Measurements from ENCODE around the gene CAPZB.
A peak's percentile ranks its signal among the peaks of the same experiment; 100 is the strongest.

Gene CAPZB

GRCh38 chr1:19346026-19346425 lies 139.3 kb downstream of the CAPZB start:
- DNase-seq (ENCODE audit: low read depth): no peak

- DNase-seq (ENCODE audit: low read depth): no peak
Measured at GRCh38 chr1:19345391-19345790, 139.9 kb downstream of the CAPZB start.

- no peak for DNase-seq (ENCODE audit: low read depth)
Measured at GRCh38 chr1:19344831-19345230, 140.5 kb downstream of the CAPZB start.

GRCh38 chr1:19344372-19344810 lies 140.9 kb downstream of the CAPZB start:
- peak; percentile 20 for DNase-seq (ENCODE audit: low read depth)

GRCh38 chr1:19343617-19344350 lies 141.6 kb downstream of the CAPZB start:
- no peak for DNase-seq (ENCODE audit: low read depth)

- DNase-seq (ENCODE audit: low read depth): no peak
Measured at GRCh38 chr1:19342894-19343616, 142.3 kb downstream of the CAPZB start.

GRCh38 chr1:19342062-19342750 lies 143.1 kb downstream of the CAPZB start:
- DNase-seq (ENCODE audit: low read depth): no peak

- DNase-seq (ENCODE audit: low read depth): peak; percentile 59
Measured at GRCh38 chr1:19341201-19342061, 143.9 kb downstream of the CAPZB start.

- no peak for DNase-seq (ENCODE audit: low read depth)
Measured at GRCh38 chr1:19340387-19340937, 144.9 kb downstream of the CAPZB start.

GRCh38 chr1:19339214-19339861 lies 146.0 kb downstream of the CAPZB start:
- DNase-seq (ENCODE audit: low read depth): no peak

GRCh38 chr1:19338323-19338762 lies 147.0 kb downstream of the CAPZB start:
- no peak for DNase-seq (ENCODE audit: low read depth)

- no peak for DNase-seq (ENCODE audit: low read depth)
Measured at GRCh38 chr1:19337289-19337688, 148.1 kb downstream of the CAPZB start.

GRCh38 chr1:19336543-19336942 lies 148.8 kb downstream of the CAPZB start:
- no peak for DNase-seq (ENCODE audit: low read depth)

- DNase-seq (ENCODE audit: low read depth): no peak
Measured at GRCh38 chr1:19333587-19334354, 151.6 kb downstream of the CAPZB start.

- DNase-seq (ENCODE audit: low read depth): no peak
Measured at GRCh38 chr1:19332832-19333231, 152.5 kb downstream of the CAPZB start.

GRCh38 chr1:19331262-19331878 lies 154.0 kb downstream of the CAPZB start:
- DNase-seq (ENCODE audit: low read depth): no peak

- DNase-seq (ENCODE audit: low read depth): no peak
Measured at GRCh38 chr1:19330449-19331135, 154.7 kb downstream of the CAPZB start.

- DNase-seq (ENCODE audit: low read depth): no peak
Measured at GRCh38 chr1:19329611-19330010, 155.7 kb downstream of the CAPZB start.

GRCh38 chr1:19329188-19329587 lies 156.2 kb downstream of the CAPZB start:
- no peak for DNase-seq (ENCODE audit: low read depth)
